ACC112 (cell line): ENCODE data around the gene TRIM43.
"Not testable (repeated sequence)": the region's sequence is repeated elsewhere in the genome, so short reads cannot be mapped to it uniquely, and the experiment has no call there.

Experiments used
- H2AFZ ChIP-seq: fragments of 200-600 bp; sonication (generic); one replicate; pipeline ENCODE4 v1.6.0; 2017; ENCODE audit warnings: antibody characterized with exemption, low read length; ENCODE audit not compliant: unreplicated experiment
- H3K27ac ChIP-seq: fragments of 200-600 bp; sonication (generic); 2 replicates; pipeline ENCODE4 v1.5.1; 2014; ENCODE audit warnings: low read depth, mild to moderate bottlenecking, antibody characterized with exemption, low read length, moderate library complexity
- H3K27me3 ChIP-seq: fragments of 200-600 bp; sonication (generic); 2 replicates; pipeline ENCODE4 v1.6.1; 2014; ENCODE audit warnings: mild to moderate bottlenecking, antibody characterized with exemption, low read length, moderate library complexity, mixed read lengths; ENCODE audit not compliant: insufficient read depth
- H3K36me3 ChIP-seq: fragments of 200-600 bp; sonication (generic); 2 replicates; pipeline ENCODE4 v1.6.1; 2016; ENCODE audit warnings: mild to moderate bottlenecking, antibody characterized with exemption, low read length, moderate library complexity, mixed read lengths; ENCODE audit not compliant: insufficient read depth
- H3K4me1 ChIP-seq: fragments of 200-600 bp; sonication (generic); one replicate; pipeline ENCODE4 v1.6.1; 2016; ENCODE audit warnings: low read length, mixed read lengths; ENCODE audit not compliant: insufficient read depth, unreplicated experiment, control insufficient read depth
- H3K4me3 ChIP-seq: fragments of 200-600 bp; sonication (generic); 2 replicates; pipeline ENCODE4 v1.5.1; 2014; ENCODE audit warnings: mild to moderate bottlenecking, low read depth, low read length
- H3K79me2 ChIP-seq: fragments of 200-600 bp; sonication (generic); one replicate; pipeline ENCODE4 v1.6.0; 2016; ENCODE audit warnings: low read length; ENCODE audit not compliant: control insufficient read depth, unreplicated experiment, insufficient read depth

TRIM43 gene

DNA sequence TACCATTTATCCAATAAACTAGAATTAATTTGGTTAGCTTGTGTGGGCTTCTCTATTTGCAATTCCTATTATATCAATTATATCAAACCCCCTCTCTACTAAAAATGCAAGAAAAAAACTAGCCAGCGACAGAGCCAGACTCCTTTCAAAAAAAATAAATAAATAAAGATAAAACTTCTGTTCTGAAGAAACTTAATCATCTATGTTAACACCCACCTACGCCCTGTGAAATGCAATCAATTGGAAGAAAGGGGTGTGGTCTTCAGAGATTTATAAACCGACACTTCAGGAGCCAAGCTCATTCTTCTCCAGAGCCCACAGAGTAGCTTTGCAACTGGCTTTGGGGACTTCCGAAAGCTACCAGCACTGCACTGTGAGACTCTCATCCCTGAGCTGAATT, at the start of gene TRIM43:
Gene TRIM43 (plus strand): TSS at position 301 of the 400 bp plus-strand sequence. CDS start 2,023 bp downstream, outside the sequence.
- not testable (repeated sequence) for H3K79me2 ChIP-seq, H2AFZ ChIP-seq, H3K27me3 ChIP-seq, H3K36me3 ChIP-seq, H3K4me1 ChIP-seq, H3K4me3 ChIP-seq, H3K27ac ChIP-seq

DNA sequence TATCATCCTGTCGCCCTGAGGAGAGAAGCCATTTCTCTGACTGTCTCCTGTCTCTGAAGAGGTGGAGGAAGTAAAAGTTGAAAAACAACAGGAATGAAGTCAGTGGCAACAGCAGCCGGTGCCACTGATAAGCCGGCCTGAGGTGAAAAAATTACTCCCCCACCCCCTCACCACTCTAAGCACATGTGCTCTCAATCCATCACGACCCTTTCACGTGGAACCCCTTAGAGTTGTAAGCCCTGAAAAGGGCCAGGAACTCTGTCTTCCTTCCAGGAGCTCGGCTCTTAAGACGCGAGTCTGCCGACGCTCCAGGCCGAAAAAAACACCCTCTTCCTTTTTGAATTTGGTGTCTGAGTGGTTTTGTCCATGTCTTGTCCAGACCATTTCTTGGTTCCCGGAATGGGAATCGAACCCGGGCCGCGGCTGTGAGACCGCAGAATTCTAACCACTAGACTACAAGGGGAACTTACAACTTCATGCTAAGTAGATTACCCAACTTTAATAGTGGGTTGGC, 40.7 kb upstream of the TRIM43 start:
- Histone ChIP-seq H2AFZ (no peak overlapping the region), H3K27me3 (no peaks in the 10 kb centered on the region), H3K4me3 (no peak overlapping the region), H3K36me3 (no peaks in the 10 kb centered on the region), H3K4me1 (peaks cover 6% of the 10 kb centered on the region), H3K79me2 (no peaks in the 10 kb centered on the region), H3K27ac (no peak overlapping the region)

DNA sequence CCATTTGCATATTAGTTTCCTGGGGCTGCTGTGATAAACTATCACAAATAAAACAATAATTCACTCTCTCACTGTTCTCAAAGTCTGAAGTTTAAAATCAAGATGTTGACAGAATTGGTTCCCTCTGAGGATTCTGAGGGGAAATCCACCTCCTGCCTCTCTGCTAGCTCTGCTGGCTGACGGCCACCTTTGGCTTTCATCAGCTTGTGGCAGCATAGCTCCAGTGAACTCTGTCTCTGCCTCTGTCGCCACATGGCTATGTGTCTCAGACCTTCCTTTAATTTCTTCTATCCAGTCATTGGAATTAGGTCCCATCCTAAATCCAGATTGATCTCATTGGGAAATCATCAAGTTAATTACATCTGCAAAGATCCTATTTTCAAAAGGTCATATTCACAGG, 38.9 kb upstream of the TRIM43 start:
- no peak overlapping the region for H2AFZ ChIP-seq
- no peak overlapping the region for H3K4me3 ChIP-seq
- peaks cover 6% of the 10 kb centered on the region for H3K4me1 ChIP-seq
- H3K79me2 ChIP-seq: no peaks in the 10 kb centered on the region
- no peaks in the 10 kb centered on the region for H3K36me3 ChIP-seq
- H3K27me3 ChIP-seq: no peaks in the 10 kb centered on the region
- no peak overlapping the region for H3K27ac ChIP-seq

- H2AFZ ChIP-seq: no peak overlapping the region
- peaks cover 34% of the 10 kb centered on the region for H3K27me3 ChIP-seq
- H3K4me1 ChIP-seq: no peaks in the 10 kb centered on the region
- no peak overlapping the region for H3K27ac ChIP-seq
- no peaks in the 10 kb centered on the region for H3K79me2 ChIP-seq
- no peaks in the 10 kb centered on the region for H3K36me3 ChIP-seq
- no peak overlapping the region for H3K4me3 ChIP-seq
Measured at GRCh38 chr2:95569170-95569569, 22.6 kb upstream of the TRIM43 start.

- no peak overlapping the region for H3K27ac ChIP-seq
- no peaks in the 10 kb centered on the region for H3K79me2 ChIP-seq
- H3K27me3 ChIP-seq: peaks cover 28% of the 10 kb centered on the region
- no peak overlapping the region for H2AFZ ChIP-seq
- H3K4me3 ChIP-seq: no peak overlapping the region
- no peaks in the 10 kb centered on the region for H3K4me1 ChIP-seq
- H3K36me3 ChIP-seq: no peaks in the 10 kb centered on the region
Measured at GRCh38 chr2:95573866-95574265, 17.9 kb upstream of the TRIM43 start.

- Histone ChIP-seq H2AFZ (no peak overlapping the region), H3K27me3 (peaks cover 26% of the 10 kb centered on the region), H3K4me3 (no peak overlapping the region), H3K36me3 (no peaks in the 10 kb centered on the region), H3K4me1 (no peaks in the 10 kb centered on the region), H3K79me2 (no peaks in the 10 kb centered on the region), H3K27ac (no peak overlapping the region)
Measured at GRCh38 chr2:95574506-95574905, 17.3 kb upstream of the TRIM43 start.

DNA sequence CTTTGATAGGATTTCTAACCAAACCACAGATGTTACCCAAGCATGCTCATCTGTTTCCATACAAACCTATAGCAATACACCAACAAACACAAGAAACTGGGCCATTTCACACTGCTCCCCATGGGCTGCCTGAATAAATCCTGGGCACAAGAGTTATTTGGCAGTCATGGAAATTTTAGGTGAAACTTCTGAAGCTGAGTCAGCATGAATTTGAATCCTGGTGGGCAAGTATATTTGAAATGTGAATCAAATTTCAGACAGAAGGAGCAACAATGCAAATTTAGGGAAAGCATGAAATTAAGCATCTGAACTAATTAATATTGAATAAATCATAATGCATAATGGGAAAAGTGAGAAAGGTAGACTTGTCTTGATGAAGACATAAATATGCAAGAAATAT, 15.9 kb upstream of the TRIM43 start:
- no peaks in the 10 kb centered on the region for H3K36me3 ChIP-seq
- H3K27me3 ChIP-seq: peaks cover 12% of the 10 kb centered on the region
- no peak overlapping the region for H2AFZ ChIP-seq
- no peaks in the 10 kb centered on the region for H3K79me2 ChIP-seq
- no peak overlapping the region for H3K27ac ChIP-seq
- no peaks in the 10 kb centered on the region for H3K4me1 ChIP-seq
- H3K4me3 ChIP-seq: no peak overlapping the region

DNA sequence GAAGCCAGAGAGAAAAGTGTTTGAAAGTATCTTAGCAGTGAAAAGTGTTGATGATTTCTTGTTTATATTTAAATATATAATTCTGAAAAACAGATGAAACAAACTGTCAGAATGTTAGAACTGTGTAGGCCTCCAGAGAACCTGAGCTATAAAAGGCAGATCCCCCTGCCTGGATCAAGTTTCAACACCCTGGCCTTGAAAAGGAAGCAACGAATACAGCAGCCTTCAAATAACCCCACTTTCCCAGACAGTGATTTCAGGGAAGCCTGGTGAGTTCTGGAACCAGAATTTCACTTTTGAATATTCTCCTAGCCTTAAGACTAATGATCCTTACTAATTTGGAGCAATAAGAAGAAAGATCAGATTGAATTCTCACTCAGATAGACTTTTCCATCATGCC, 13.3 kb upstream of the TRIM43 start:
- H3K79me2 ChIP-seq: no peaks in the 10 kb centered on the region
- no peaks in the 10 kb centered on the region for H3K4me1 ChIP-seq

GRCh38 chr2:95583545-95583944, 8.3 kb upstream of the TRIM43 start:
- not testable (repeated sequence) for H3K79me2 ChIP-seq, H3K4me1 ChIP-seq, H2AFZ ChIP-seq, H3K4me3 ChIP-seq, H3K27ac ChIP-seq, H3K27me3 ChIP-seq, H3K36me3 ChIP-seq

More for the DNA sequence above, 13.3 kb upstream of the TRIM43 start:
- H2AFZ ChIP-seq: no peak overlapping the region
- H3K4me3 ChIP-seq: no peak overlapping the region
- H3K36me3 ChIP-seq: no peaks in the 10 kb centered on the region
- peaks cover 4% of the 10 kb centered on the region; the same call in 1 of the 2 replicates for H3K27me3 ChIP-seq
- no peak overlapping the region for H3K27ac ChIP-seq

- not testable (repeated sequence) for H3K4me1 ChIP-seq, H3K79me2 ChIP-seq, H3K36me3 ChIP-seq, H3K4me3 ChIP-seq, H3K27ac ChIP-seq, H2AFZ ChIP-seq, H3K27me3 ChIP-seq
Measured at GRCh38 chr2:95584321-95584720, 7.5 kb upstream of the TRIM43 start.

DNA sequence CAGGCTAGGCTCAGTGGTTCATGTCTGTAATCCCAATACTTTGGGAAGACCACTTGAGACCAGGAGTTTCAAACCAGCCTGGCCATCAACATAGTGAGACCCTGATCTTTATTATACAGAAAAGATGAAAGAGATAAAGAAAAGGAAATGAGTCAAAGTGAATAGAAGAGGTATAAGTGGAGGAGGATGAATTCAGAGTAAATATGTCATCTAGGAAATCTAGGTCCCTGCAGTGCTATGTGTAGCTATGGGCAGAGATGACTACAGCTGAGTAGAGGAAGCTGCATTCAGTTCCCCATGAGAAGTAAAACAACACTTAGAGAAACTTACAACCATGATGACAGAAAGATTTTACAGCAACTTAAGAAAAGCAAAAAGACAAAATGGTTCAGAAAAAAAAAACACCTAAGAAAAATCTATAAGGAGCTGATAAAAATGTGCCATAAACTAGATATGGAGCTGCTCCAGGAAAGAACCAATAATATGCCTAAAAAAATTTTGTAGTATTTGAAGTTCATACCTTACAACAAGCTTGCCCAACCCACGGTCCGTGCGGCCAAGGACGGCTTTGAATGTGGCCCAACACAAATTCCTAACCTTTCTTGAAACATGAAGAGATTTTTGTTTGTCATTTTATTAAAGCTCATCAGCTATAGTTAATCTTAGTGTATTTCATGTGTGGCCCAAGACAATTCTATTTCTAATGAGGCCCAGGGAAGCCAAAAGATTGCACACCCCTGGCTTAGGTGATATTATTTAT, 1.8 kb upstream of the TRIM43 start:
- H3K36me3 ChIP-seq, H3K27ac ChIP-seq, H3K4me3 ChIP-seq, H3K4me1 ChIP-seq, H2AFZ ChIP-seq, H3K27me3 ChIP-seq, H3K79me2 ChIP-seq: not testable (repeated sequence)
